Mucosa of gallbladder (tissue), 1 donor: Measurements from ENCODE around the gene ALAS1. TPM values are rescaled to one million over a fixed set of nuclear protein-coding genes. Genes with fewer than 3 reads are reported as not detected.

ENCODE experiments used
- DNase-seq: peaks from one replicate; pipeline ENCODE4 v3.0.0-alpha.2; 2020; ENCODE audit warnings: low spot score
- total RNA-seq: library from RNA; stranded (reverse); gene quantifications from one replicate; pipeline ENCODE4 v1.2.1, GENCODE V29; 2021
- donor health status: DM: no; HTN: no; CAD: no.

ALAS1 gene
- total RNA-seq, 1 donor from 2014 or later: 62.4 TPM

- DNase-seq: no peak
Observed at GRCh38 chr3:52233968-52234367, 36.0 kb downstream of the ALAS1 start.

GRCh38 chr3:52234516-52235447, 36.8 kb downstream of the ALAS1 start:
- DNase-seq: no peak

DNA sequence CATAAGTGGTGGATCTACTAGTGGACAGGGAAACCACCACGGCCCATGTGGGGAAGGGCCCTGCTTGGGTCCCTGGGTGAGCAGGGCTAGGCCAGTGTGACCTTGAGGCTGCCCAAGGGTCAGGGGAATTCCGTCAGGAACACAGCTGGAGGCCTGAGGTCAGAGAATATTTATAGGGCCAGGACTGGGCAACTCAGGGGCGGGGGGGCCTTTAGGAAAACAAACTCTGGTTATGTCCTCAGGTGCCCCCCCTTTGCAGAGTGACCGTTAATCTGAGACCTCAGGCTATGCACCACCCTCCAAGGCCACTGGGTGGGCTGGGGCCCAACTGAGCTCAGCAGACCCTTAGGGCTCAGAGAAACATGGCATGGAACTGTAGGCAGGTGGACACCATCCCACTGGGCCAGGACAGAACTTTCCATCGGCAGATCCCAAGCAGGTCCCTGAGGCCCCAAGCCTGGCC, 38.5 kb downstream of the ALAS1 start:
- DNase-seq: no peak

- DNase-seq: no peak
Observed at GRCh38 chr3:52237006-52237656, 39.2 kb downstream of the ALAS1 start.

GRCh38 chr3:52237657-52238172, 39.8 kb downstream of the ALAS1 start:
- DNase-seq: peak; percentile 79

GRCh38 chr3:52238193-52238760, 40.3 kb downstream of the ALAS1 start:
- DNase-seq: no peak

- DNase-seq: peak; percentile 71
Observed at GRCh38 chr3:52238761-52239701, 41.1 kb downstream of the ALAS1 start, which contains the start of gene TWF2. TWF2 (minus strand) TSS chr3:52239158; CDS start chr3:52239016, 142 bp downstream.

DNA sequence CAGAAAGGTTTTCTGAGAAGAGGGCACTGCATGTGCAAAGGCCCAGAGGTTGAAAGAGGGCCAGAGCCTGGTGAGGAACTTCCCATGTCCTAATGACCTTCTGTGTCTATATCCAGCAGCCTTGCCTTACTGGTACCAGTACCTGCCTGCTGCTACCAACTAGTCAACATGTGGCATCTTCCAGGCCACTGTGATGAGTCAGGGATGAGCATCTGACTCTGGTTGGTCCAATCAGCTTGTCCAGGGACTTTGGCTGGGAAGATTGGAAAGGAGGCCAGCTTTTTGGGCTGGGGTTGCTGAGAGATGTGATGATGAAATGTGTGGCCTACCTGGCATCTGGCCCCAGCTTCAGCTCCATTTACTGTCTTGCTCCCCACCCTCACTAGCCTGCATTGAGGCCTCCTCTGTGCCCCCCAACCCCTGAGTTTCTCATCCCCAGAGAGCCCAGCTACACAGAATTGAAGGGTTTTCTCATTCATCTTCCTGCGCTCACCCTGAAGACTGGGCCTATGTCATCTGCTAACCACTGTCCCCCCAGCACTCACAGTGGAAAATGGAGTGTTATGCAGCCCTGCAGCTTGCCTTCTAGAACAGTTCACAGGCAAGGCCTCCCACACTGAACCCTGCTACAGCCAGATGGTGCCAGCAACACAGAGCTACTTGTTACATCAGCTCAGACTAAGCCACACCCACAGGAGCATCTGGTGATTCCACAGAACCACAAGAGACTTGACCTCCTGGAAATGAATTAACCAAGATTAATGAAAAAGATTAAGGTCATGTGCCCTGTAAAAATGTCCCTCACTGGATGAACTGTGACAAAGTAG, 42.3 kb downstream of the ALAS1 start:
- DNase-seq: peak; percentile 59

- DNase-seq: no peak
Observed at GRCh38 chr3:52240886-52241370, 43.0 kb downstream of the ALAS1 start.

GRCh38 chr3:52242039-52242438, 44.1 kb downstream of the ALAS1 start:
- no peak for DNase-seq

GRCh38 chr3:52243791-52244628, 46.0 kb downstream of the ALAS1 start:
- no peak for DNase-seq

DNA sequence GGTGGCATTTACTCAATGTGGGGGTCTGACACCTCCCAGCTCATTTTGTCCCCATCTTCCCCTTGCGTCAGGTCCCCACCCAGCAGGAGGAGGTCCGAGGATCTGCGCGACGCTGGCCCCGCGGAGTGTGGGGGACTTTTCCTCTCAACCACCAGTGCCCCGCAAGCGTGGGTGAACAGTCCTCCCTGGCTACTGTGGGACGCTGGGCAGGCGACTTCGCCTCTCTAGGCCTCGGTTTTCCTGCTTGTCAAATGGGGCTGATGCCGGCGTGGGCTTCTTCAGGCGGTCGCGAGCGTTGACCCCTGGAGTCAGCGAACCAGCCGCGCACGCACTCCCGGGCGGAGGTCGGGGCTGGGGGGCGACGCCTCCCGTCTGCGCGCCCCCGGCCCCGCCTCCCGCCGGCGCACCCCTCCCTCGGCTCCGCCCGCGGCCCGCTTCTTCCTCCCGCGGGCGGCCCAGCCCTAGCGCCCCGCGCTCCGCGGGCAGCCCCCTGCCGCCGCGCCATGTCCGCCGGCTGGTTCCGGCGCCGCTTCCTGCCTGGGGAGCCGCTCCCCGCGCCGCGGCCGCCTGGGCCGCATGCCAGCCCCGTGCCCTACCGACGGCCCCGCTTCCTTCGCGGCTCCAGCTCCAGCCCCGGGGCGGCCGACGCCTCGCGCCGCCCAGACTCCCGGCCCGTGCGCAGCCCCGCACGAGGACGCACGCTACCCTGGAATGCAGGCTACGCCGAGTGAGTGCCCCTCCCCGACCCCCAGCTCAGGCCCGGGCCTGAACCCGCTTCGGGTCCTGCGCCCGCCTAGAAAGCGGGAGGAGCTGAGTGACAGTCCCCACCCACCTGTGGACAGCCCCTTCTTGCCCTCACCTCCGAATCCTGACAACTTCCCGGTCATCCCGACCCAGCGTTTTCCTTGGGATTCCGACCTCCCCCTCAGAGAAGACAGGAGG, 47.6 kb downstream of the ALAS1 start, which contains the start of gene PPM1M:
Gene PPM1M, plus strand, starts transcription at position 438 of the 942 bp plus-strand sequence. Its CDS starts 66 bp downstream, at position 504.
- no peak for DNase-seq

DNA sequence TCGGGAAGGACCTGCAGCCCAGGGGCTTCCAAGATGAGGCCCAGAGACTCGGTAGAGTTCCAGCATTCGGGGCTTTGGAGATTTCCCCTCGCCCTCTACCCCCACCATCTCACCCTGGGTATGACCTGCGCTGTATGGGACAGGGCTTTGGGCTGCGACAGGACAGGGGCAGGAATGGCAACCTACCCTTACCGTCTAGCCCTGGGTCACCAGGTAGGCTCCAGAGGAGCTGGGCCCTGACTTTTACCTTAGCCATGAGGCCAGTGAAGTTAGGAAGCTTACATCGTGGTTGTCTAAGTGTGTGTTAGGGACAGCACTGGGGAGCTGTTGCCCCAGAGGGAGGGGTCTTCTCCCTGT, 48.3 kb downstream of the ALAS1 start:
- DNase-seq: no peak

DNA sequence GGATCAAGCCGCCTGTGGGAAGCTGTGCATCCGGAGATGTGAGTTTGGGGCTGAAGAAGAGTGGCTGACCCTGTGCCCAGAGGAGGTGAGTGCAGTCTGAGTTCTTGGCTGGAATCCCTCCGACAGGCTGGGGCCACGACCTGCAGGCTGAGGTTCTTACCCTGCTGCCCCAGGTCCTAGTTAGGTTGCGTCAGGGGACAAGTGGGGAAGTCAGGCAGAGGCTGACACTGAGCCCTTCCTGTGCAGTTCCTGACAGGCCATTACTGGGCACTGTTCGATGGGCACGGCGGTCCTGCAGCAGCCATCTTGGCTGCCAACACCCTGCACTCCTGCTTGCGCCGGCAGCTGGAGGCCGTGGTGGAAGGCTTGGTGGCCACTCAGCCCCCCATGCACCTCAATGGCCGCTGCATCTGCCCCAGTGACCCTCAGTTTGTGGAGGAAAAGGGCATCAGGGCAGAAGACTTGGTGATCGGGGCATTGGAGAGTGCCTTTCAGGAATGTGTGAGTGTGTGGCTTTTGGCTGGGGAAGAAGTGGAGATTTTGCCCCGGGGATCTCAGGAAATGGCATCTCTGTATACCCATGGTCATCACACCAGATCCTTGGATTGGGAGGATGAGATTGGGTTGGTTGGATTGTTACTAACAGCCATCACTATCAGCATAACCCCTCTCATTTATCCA, 48.9 kb downstream of the ALAS1 start:
- no peak for DNase-seq

DNA sequence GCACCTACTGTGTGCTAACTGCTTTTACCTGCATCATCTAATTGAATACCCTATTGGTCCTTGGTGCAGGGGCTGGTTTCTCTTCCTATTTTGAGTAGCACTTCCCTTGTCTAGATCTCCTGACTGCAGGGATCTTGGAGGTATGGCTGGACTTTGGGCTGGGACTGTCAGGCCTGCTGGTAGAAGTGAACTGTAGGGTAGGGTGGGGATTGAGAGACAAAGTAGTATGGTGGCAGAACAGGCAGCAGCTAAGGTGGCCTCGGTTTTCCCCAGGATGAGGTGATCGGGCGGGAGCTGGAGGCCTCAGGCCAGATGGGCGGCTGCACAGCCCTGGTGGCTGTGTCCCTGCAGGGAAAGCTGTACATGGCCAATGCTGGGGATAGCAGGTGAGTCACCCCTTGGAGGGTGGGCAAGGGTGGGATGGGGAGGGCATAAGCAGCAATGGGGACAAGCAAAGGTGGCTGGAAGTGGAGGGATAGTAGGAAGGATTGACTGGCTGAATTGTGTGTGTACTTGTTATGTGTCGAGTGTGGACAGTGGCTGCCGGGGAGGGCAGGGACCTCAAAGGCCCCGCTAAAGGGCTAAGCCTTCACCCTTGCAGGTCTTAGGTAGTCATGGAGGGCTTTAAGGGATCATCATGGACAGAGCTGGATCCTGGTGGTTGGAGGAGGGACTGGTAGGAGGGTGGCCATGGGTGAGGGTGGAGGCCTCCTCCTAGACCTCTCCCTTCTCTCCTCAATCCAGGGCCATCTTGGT, 49.6 kb downstream of the ALAS1 start:
- DNase-seq: no peak

DNA sequence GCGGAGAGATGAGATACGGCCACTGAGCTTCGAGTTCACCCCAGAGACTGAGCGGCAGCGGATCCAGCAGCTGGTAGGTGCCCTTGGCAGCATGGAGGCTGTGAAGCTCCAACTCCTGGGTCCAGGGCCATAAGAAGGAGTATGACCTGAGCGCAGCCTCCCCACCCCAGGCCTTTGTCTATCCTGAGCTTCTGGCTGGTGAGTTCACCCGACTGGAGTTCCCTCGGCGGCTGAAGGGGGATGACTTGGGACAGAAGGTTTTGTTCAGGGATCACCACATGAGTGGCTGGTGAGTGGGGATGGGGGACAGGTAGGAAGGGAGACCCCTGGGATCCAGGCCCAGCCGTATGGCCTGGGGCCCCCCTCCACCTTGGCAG, 50.2 kb downstream of the ALAS1 start:
- no peak for DNase-seq
